Heart right ventricle (tissue), 16 donors: ENCODE measurements around the gene PRKAR1B. TPM values are rescaled to one million over a fixed set of nuclear protein-coding genes. Genes with fewer than 3 reads are reported as not detected.
A peak's percentile ranks its signal among the peaks of the same experiment; 100 is the strongest.

Source experiments
- ATAC-seq, 8 donors: fragments of 200-7000 bp; cut with Tn5 transposase; one replicate each; pipeline ENCODE4 v1.9.1; 2020; ENCODE audit warnings: mild to moderate bottlenecking in 8 of 8, moderate library complexity in 8 of 8, moderate number of reproducible peaks in 1 of 8
- DNase-seq, 2 donors: peaks; one replicate each; pipeline ENCODE4 v3.0.0-alpha.2; 2020
- H3K27ac ChIP-seq, 10 donors: fragments of 200-600 bp; sonication (generic) in 2 of 10; one replicate each; pipeline versions ENCODE4 v1.5.0 to v1.8.0; 2020 to 2022; ENCODE audit warnings: mild to moderate bottlenecking in 3 of 10
- H3K27me3 ChIP-seq, 7 donors: fragments of 200-600 bp; one replicate each; pipeline ENCODE4 v1.8.0; 2021 to 2022; ENCODE audit warnings: mild to moderate bottlenecking in 2 of 7
- H3K36me3 ChIP-seq, 9 donors: fragments of 200-600 bp; sonication (generic) in 1 of 9; one replicate each; pipeline versions ENCODE4 v1.5.0 to v1.8.0; 2020 to 2022; ENCODE audit warnings: mild to moderate bottlenecking in 2 of 9
- H3K4me1 ChIP-seq, 9 donors: fragments of 200-600 bp; sonication (generic) in 1 of 9; one replicate each; pipeline versions ENCODE4 v1.5.0 to v1.8.0; 2020 to 2022; ENCODE audit warnings: mild to moderate bottlenecking in 4 of 9
- H3K4me3 ChIP-seq, 10 donors: fragments of 200-600 bp; sonication (generic) in 2 of 10; one replicate each; pipeline versions ENCODE4 v1.5.0 to v1.8.0; 2020 to 2022; ENCODE audit warnings: mild to moderate bottlenecking in 7 of 10, moderate library complexity in 2 of 10
- H3K9me3 ChIP-seq, 11 donors: fragments of 200-600 bp in 10 of 11; sonication (generic) in 2 of 11; one replicate each; pipeline versions ENCODE4 v1.5.0 to v1.8.0; 2013 to 2022; ENCODE audit warnings: mild to moderate bottlenecking in 2 of 11, control low read depth in 1 of 11, moderate library complexity in 1 of 11
- CTCF ChIP-seq, 9 donors: fragments of 200-600 bp; sonication (generic) in 2 of 9; IDR thresholded peaks; one replicate each; pipeline versions ENCODE4 v1.5.0 to v1.8.0; 2021 to 2022; ENCODE audit warnings: antibody characterized with exemption in 9 of 9, mild to moderate bottlenecking in 5 of 9, moderate library complexity in 1 of 9
- WGBS, 2 donors: extraction: QIAGEN DNeasy Blood & Tissue Kit; methylation state at CpG; one replicate each; pipeline ENCODE4 v1.1.7; 2013; ENCODE audit warnings: inconsistent platforms in 1 of 2; 5-methylcytosine and 5-hydroxymethylcytosine counted together
- intact Hi-C, 10 donors: fragments of 100-400 bp; cut with DNase I; formaldehyde crosslinking; loops; one replicate each; pipeline versions ENCODE4 v1.11.1 to v1.14.2; 2022
- polyA plus RNA-seq, 2 donors: library from polyadenylated mRNA; stranded (reverse); fragments of 200-250 nt; gene quantifications; one replicate each; pipeline ENCODE4 v1.2.3, GENCODE V29; 2013
- total RNA-seq, 10 donors: library from RNA; stranded (reverse); fragmentation: NEBNext Ultra II Directional in 3 of 10; extraction: Animal tissue kit (Norgen Biotek cat#: 25700) in 3 of 10; gene quantifications; one replicate each; pipeline versions ENCODE4 v1.2.1 to v1.2.4, GENCODE V29; 2021 to 2023
- donor health status: Arrhythmogenic right ventricular cardiomyopathy.
- donor health status: ischemic (EF 13 %, LVEDD 7.1; RV severe dilation, severe dysfunction).
- donor health status: healthy with polysubstance abuse.
- donor health status: DM: no; HTN: yes; CAD: no.
- donor health status: DM: no; HTN: no; CAD: no.
- donor health status: ischemic (EF 25% LVEDD 6.9; RV normal size, moderate dysfunction).
- donor health status: ischemic (EF 25% LVEDD 5.7; RV mildly dilated, moderate dysfunction).
- donor health status: healthy.
- donor health status: DM: yes; HTN: yes; CAD: no.
- donor health status: Ischemic cardiomyopathy.
- donor health status: ischemic (EF 35%, LVEDD 5.7; RV mildly dilated, moderate dysfunction).
- donor health status: nonischemic (EF 11% LVEDD 7.7; RV severe dilation, severe dysfunction).
- donor health status: DM: yes; HTN: yes; CAD: no.
- donor health status: PGD.
- donor health status: ischemic (EF 29% LVEDD 5.4; RV normal size, mild dysfunction).
- donor health status: nonischemic (EF 23%, LVEDD 6.1; RV moderate dilation, normal function).

The PRKAR1B gene
- total and polyA plus RNA-seq, 12 donors = 5.0 to 24.5 (median 20.6) TPM

- DNase-seq = no peak
- ATAC-seq = no peak
- intact Hi-C loops = no loop called here
- H3K36me3 ChIP-seq = peaks cover 0 to 52% (median 8%) of the 10 kb centered on the region in 9 donors
- WGBS, 2 donors = 96 to 97% methylated on average over 26 of the region's 26 CpGs
- H3K4me1 ChIP-seq = peaks cover 0 to 29% (median 15%) of the 10 kb centered on the region in 9 donors
- H3K27ac ChIP-seq = peak overlapping the region in 1 of 10 donors; percentile 77
- H3K9me3 ChIP-seq = no peaks in the 10 kb centered on the region
- no peak for TF ChIP-seq CTCF (IDR thresholded peaks at IDR 0.05)
- H3K27me3 ChIP-seq = no peaks in the 10 kb centered on the region
- no peak overlapping the region for H3K4me3 ChIP-seq
Measured at GRCh38 chr7:750111-750905, 23.2 kb upstream of the PRKAR1B start.

GRCh38 chr7:749140-749551 is 22.1 kb upstream of the PRKAR1B start:
- intact Hi-C loops = loop anchor here in 1 of 10 donors (5.0 kb wide), 1 partner anchor 232 kb away; the partner anchor contains the start of gene PDGFA
- DNase-seq (no peak), ATAC-seq (peak; percentile 60 to 83 (median 74))
- no peak overlapping the region for H3K4me3 ChIP-seq
- H3K4me1 ChIP-seq = peaks cover 0 to 29% (median 20%) of the 10 kb centered on the region in 9 donors
- WGBS, 2 donors = 20 to 30% methylated on average over 14 of the region's 14 CpGs
- peak overlapping the region in 9 of 10 donors; percentile 7 to 77 (median 55) for H3K27ac ChIP-seq
- TF ChIP-seq CTCF (IDR thresholded peaks at IDR 0.05) = no peak
- no peaks in the 10 kb centered on the region for H3K9me3 ChIP-seq
- no peaks in the 10 kb centered on the region for H3K27me3 ChIP-seq
- peaks cover 0 to 47% (median 0%) of the 10 kb centered on the region in 9 donors for H3K36me3 ChIP-seq

- ATAC-seq (peak in 1 of 8 donors; percentile 15), DNase-seq (no peak)
- 92 to 93% methylated on average over 15 of the region's 15 CpGs for WGBS, 2 donors
- no peak overlapping the region for H3K4me3 ChIP-seq
- peaks cover 0 to 29% (median 20%) of the 10 kb centered on the region in 9 donors for H3K4me1 ChIP-seq
- no peak for TF ChIP-seq CTCF (IDR thresholded peaks at IDR 0.05)
- intact Hi-C loops = loop anchor here in 1 of 10 donors (5.0 kb wide), 1 partner anchor 231 kb away; the partner anchor contains the start of gene PDGFA
- no peaks in the 10 kb centered on the region for H3K27me3 ChIP-seq
- peaks cover 0 to 44% (median 0%) of the 10 kb centered on the region in 9 donors for H3K36me3 ChIP-seq
- H3K27ac ChIP-seq = peak overlapping the region in 8 of 10 donors; percentile 7 to 77 (median 58)
- H3K9me3 ChIP-seq = no peaks in the 10 kb centered on the region
Measured at GRCh38 chr7:748446-748845, 21.4 kb upstream of the PRKAR1B start.

GRCh38 chr7:747186-747585 is 20.1 kb upstream of the PRKAR1B start:
- TF ChIP-seq CTCF (IDR thresholded peaks at IDR 0.05) = no peak
- intact Hi-C loops = loop anchor here in 1 of 10 donors (5.0 kb wide), 1 partner anchor 230 kb away; the partner anchor contains the start of gene PDGFA
- Histone ChIP-seq H3K36me3 (peaks cover 0 to 39% (median 0%) of the 10 kb centered on the region in 9 donors), H3K9me3 (no peaks in the 10 kb centered on the region), H3K4me3 (no peak overlapping the region), H3K27ac (no peak overlapping the region), H3K27me3 (no peaks in the 10 kb centered on the region), H3K4me1 (peaks cover 0 to 29% (median 20%) of the 10 kb centered on the region in 9 donors)
- WGBS, 2 donors = 87 to 97% methylated on average over 12 of the region's 12 CpGs
- DNase-seq = no peak
- ATAC-seq = no peak
